NCI-H1105 treated with DMSO at 0.1 percent for 48 hours (cell line): ENCODE results near the gene BCAN.
A peak's percentile ranks its signal among the peaks of the same experiment; 100 is the strongest.

Experiments used
- DNase-seq: peaks from one replicate; lab custom pipeline; 2025; lab: John Stamatoyannopoulos, UW

BCAN gene

GRCh38 chr1:156676820-156677615, 35.1 kb downstream of the BCAN start, which contains the start of gene NES:
TSS of gene NES (minus strand) at chr1:156677407. CDS start at chr1:156677264, 143 bp downstream.
- peak; percentile 12 for DNase-seq

- DNase-seq: peak; percentile 68
Observed at GRCh38 chr1:156677616-156678596, 36.0 kb downstream of the BCAN start.

- DNase-seq: no peak
Observed at GRCh38 chr1:156680056-156680455, 38.1 kb downstream of the BCAN start.

GRCh38 chr1:156681196-156681960, 39.5 kb downstream of the BCAN start:
- no peak for DNase-seq

GRCh38 chr1:156682166-156682890, 40.4 kb downstream of the BCAN start:
- no peak for DNase-seq

- no peak for DNase-seq
Observed at GRCh38 chr1:156684227-156684782, 42.4 kb downstream of the BCAN start.

- DNase-seq: peak; percentile 85
Observed at GRCh38 chr1:156689035-156689952, 47.4 kb downstream of the BCAN start.

- DNase-seq: peak; percentile 47
Observed at GRCh38 chr1:156689953-156690674, 48.2 kb downstream of the BCAN start.

- DNase-seq: no peak
Observed at GRCh38 chr1:156690675-156691036, 48.7 kb downstream of the BCAN start.

GRCh38 chr1:156691191-156691590, 49.3 kb downstream of the BCAN start:
- no peak for DNase-seq

GRCh38 chr1:156691665-156692440, 49.9 kb downstream of the BCAN start:
- DNase-seq: no peak

- no peak for DNase-seq
Observed at GRCh38 chr1:156692441-156692924, 50.6 kb downstream of the BCAN start.

- DNase-seq: peak; percentile 84
Observed at GRCh38 chr1:156692925-156693847, 51.3 kb downstream of the BCAN start.

- no peak for DNase-seq
Observed at GRCh38 chr1:156693848-156694689, 52.2 kb downstream of the BCAN start.

GRCh38 chr1:156694690-156694962, 52.7 kb downstream of the BCAN start:
- no peak for DNase-seq

GRCh38 chr1:156696755-156697154, 54.8 kb downstream of the BCAN start:
- DNase-seq: no peak
